HepG2 (cell line): ENCODE measurements around the gene CD248. TPM values are rescaled to one million over a fixed set of nuclear protein-coding genes. Genes with fewer than 3 reads are reported as not detected.

ENCODE experiments used
- ATAC-seq: fragments of 200-7000 bp; cut with Tn5 transposase; 3 replicates; pipeline ENCODE4 v1.9.1; 2020; ENCODE audit warnings: mild to moderate bottlenecking, moderate library complexity
- Bru-seq: library from RNA; stranded (reverse); fragments of 400-500 nt; gene quantifications from one replicate; lab custom pipeline; 2021; lab: Mats Ljungman, UMichigan
- BruChase-seq, 2 experiments: library from RNA; stranded (reverse); fragments of 400-500 nt; gene quantifications; one replicate each; lab custom pipeline; 2021; lab: Mats Ljungman, UMichigan
- BruUV-seq: library from RNA; stranded (reverse); fragments of 400-500 nt; replicated peaks from 2 replicates; lab custom pipeline; 2021; lab: Mats Ljungman, UMichigan
- CTCF ChIA-PET: fragments of 300-600 bp; formaldehyde crosslinking; extraction: SDS; loops from one replicate; lab custom pipeline; 2021; ENCODE audit warnings: low total read pairs, inconsistent platforms, low intra/inter-chr PET ratio; lab: Yijun Ruan, JAX
- POLR2A ChIA-PET: fragments of 350-600 bp; sonication (Branson Sonifier 250); formaldehyde crosslinking; loops from one replicate; lab custom pipeline; 2020; ENCODE audit warnings: antibody characterized with exemption, inconsistent platforms; lab: Yijun Ruan, JAX
- DNase-seq: peaks from one replicate; pipeline ENCODE4 v3.0.0-alpha.2; 2015; ENCODE audit warnings: low spot score
- FAIRE-seq: peaks from 3 replicates; lab custom pipeline; 2011; peaks lifted over from hg19 to GRCh38; lab: Jason Lieb, UNC
- H2AFZ ChIP-seq: one replicate; pipeline ENCODE4 v1.6.1; 2011; ENCODE audit warnings: low read length, inconsistent platforms
- H3K27ac ChIP-seq: fragments of 300-600 bp; 3 replicates; pipeline ENCODE4 v1.8.0; 2011; ENCODE audit warnings: mixed run types, mild to moderate bottlenecking, mixed read lengths, low read length, inconsistent platforms; ENCODE audit not compliant: insufficient read depth; ENCODE audit errors: extremely low read length
- H3K27me3 ChIP-seq, 2 experiments: fragments of 200-600 bp in 1 of 2; 2 replicates in 1 of 2; 3 replicates in 1 of 2; pipeline versions ENCODE4 v1.6.0 to v1.8.0; 2011; ENCODE audit warnings: low read length in 2 of 2, mild to moderate bottlenecking in 2 of 2, moderate library complexity in 2 of 2, inconsistent platforms in 1 of 2; ENCODE audit not compliant: insufficient read depth in 2 of 2, control insufficient read depth in 1 of 2
- H3K36me3 ChIP-seq, 2 experiments: fragments of 200-600 bp in 1 of 2; replicated peaks in 1 of 2; 2 replicates in 1 of 2; 3 replicates in 1 of 2; pipeline versions ENCODE4 v1.5.1 to v1.8.0; 2011; ENCODE audit warnings: low read length in 2 of 2, inconsistent platforms in 1 of 2; ENCODE audit not compliant: insufficient read depth in 2 of 2, control insufficient read depth in 1 of 2
- H3K4me1 ChIP-seq: 2 replicates; pipeline ENCODE4 v1.5.1; 2012; ENCODE audit warnings: low read length, inconsistent platforms; ENCODE audit not compliant: insufficient read depth
- H3K4me2 ChIP-seq: 2 replicates; pipeline ENCODE4 v1.6.0; 2011; ENCODE audit warnings: low read depth, low read length, inconsistent platforms
- H3K4me3 ChIP-seq, 3 experiments: fragments of 200-600 bp in 1 of 3; sonication (generic), shearing (Covaris generic) in 1 of 3; replicated peaks in 1 of 3; 2 replicates each; pipeline ENCODE4 v1.5.1; 2011 to 2016; ENCODE audit warnings: low read length in 3 of 3, inconsistent platforms in 2 of 3, low read depth in 2 of 3, mild to moderate bottlenecking in 2 of 3, control low read depth in 1 of 3, mixed read lengths in 1 of 3; ENCODE audit not compliant: insufficient read depth in 1 of 3
- H3K79me2 ChIP-seq: one replicate; pipeline ENCODE4 v1.6.1; 2011; ENCODE audit warnings: low read length, inconsistent platforms; ENCODE audit not compliant: insufficient read depth
- H3K9ac ChIP-seq: 2 replicates; pipeline ENCODE4 v1.6.0; 2011; ENCODE audit warnings: mild to moderate bottlenecking, low read depth, low read length, inconsistent platforms; ENCODE audit not compliant: insufficient read depth
- H3K9me3 ChIP-seq: 2 replicates; pipeline ENCODE4 v1.5.1; 2012; ENCODE audit warnings: mild to moderate bottlenecking, low read length
- H4K20me1 ChIP-seq: 2 replicates; pipeline ENCODE4 v1.6.0; 2011; ENCODE audit warnings: inconsistent platforms, mild to moderate bottlenecking, low read length, moderate library complexity; ENCODE audit not compliant: insufficient read depth
- CHD2 ChIP-seq: IDR thresholded peaks from 2 replicates; pipeline ENCODE4 v1.6.1; 2011; ENCODE audit warnings: low read depth, low read length, improper control_type of control experiment
- DRAP1 ChIP-seq: IDR thresholded peaks from 2 replicates; pipeline ENCODE4 v1.6.1; 2016; ENCODE audit warnings: missing genetic modification reagents, missing compliant biosample characterization
- PATZ1 ChIP-seq: sonication (generic); formaldehyde crosslinking; IDR thresholded peaks from 2 replicates; pipeline ENCODE4 v1.4.0; 2020; ENCODE audit warnings: missing genetic modification reagents
- SRF ChIP-seq: IDR thresholded peaks from 2 replicates; pipeline ENCODE4 v1.6.1; 2011; ENCODE audit warnings: mild to moderate bottlenecking, low read depth, low read length, moderate library complexity
- ZFX ChIP-seq: sonication (generic); formaldehyde crosslinking; IDR thresholded peaks from 2 replicates; pipeline ENCODE4 v1.4.0; 2020; ENCODE audit warnings: mild to moderate bottlenecking, low read depth, missing genetic modification reagents, moderate library complexity
- ZNF281 ChIP-seq: sonication (generic); formaldehyde crosslinking; IDR thresholded peaks from 2 replicates; pipeline ENCODE4 v1.4.0; 2020; ENCODE audit warnings: missing genetic modification reagents, borderline replicate concordance
- ZNF768 ChIP-seq: sonication (generic); formaldehyde crosslinking; IDR thresholded peaks from 2 replicates; pipeline ENCODE4 v1.4.0; 2020; ENCODE audit warnings: missing genetic modification reagents
- WGBS: methylation state at CpG from one replicate; pipeline ENCODE4 v1.1.6; 2017; ENCODE audit warnings: low lambda C conversion rate; 5-methylcytosine and 5-hydroxymethylcytosine counted together
- in situ Hi-C: cut with HindIII; loops from 2 replicates; pipeline ENCODE4 v1.10.0; 2017; ENCODE audit warnings: low pct_unique_long_range_greater_than_20kb; ENCODE audit not compliant: extremely low pct_ligation_motif_present
- intact Hi-C: fragments of 100-400 bp; cut with micrococcal nuclease; formaldehyde crosslinking; loops from one replicate; pipeline ENCODE4 v1.10.0; 2022; ENCODE audit not compliant: unreplicated experiment
- long read RNA-seq, 2 experiments: library from RNA in 1 of 2; library from polyadenylated mRNA in 1 of 2; stranded (forward) in 1 of 2; unstranded in 1 of 2; transcript quantifications; one replicate each; pipeline ENCODE4 v2.0.0, GENCODE V29; 2019 to 2022
- polyA minus RNA-seq, 3 experiments: library from RNA; depleted of rRNA, polyadenylated mRNA; stranded (reverse); fragments of >200 nt; gene quantifications; 2 replicates each; pipeline ENCODE4 v1.2.3, GENCODE V29; 2011; ENCODE audit warnings: low replicate concordance in 1 of 3
- polyA plus RNA-seq, 8 experiments: library from polyadenylated mRNA; depleted of rRNA in 3 of 8; stranded (reverse) in 7 of 8; unstranded in 1 of 8; fragments of >200 nt; fragmentation: Illumina TruSeq in 4 of 8; extraction: Trizol in 4 of 8; gene quantifications; 2 replicates each; pipeline versions ENCODE4 v1.2.1 to v1.2.3, GENCODE V29; 2011 to 2016; ENCODE audit warnings: low read depth in 4 of 8, missing spikeins in 1 of 8, mixed read lengths in 1 of 8; ENCODE audit not compliant: insufficient read depth in 1 of 8
- total RNA-seq, 5 experiments: library from RNA; depleted of rRNA; stranded (reverse); fragments of >200 nt; fragmentation: Illumina TruSeq; extraction: Trizol; gene quantifications; 2 replicates each; pipeline ENCODE4 v1.2.3, GENCODE V29; 2016; ENCODE audit warnings: low read depth in 1 of 5

Gene CD248, protein sequence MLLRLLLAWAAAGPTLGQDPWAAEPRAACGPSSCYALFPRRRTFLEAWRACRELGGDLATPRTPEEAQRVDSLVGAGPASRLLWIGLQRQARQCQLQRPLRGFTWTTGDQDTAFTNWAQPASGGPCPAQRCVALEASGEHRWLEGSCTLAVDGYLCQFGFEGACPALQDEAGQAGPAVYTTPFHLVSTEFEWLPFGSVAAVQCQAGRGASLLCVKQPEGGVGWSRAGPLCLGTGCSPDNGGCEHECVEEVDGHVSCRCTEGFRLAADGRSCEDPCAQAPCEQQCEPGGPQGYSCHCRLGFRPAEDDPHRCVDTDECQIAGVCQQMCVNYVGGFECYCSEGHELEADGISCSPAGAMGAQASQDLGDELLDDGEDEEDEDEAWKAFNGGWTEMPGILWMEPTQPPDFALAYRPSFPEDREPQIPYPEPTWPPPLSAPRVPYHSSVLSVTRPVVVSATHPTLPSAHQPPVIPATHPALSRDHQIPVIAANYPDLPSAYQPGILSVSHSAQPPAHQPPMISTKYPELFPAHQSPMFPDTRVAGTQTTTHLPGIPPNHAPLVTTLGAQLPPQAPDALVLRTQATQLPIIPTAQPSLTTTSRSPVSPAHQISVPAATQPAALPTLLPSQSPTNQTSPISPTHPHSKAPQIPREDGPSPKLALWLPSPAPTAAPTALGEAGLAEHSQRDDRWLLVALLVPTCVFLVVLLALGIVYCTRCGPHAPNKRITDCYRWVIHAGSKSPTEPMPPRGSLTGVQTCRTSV
- total RNA-seq (2016; rRNA removed; fragmentation: Illumina TruSeq; extraction: Trizol) (0.20 and 0.35 TPM in 2 replicates), polyA plus RNA-seq (2011; rRNA removed) (0.20 and 0.25 TPM in 2 replicates), polyA minus RNA-seq (2011; rRNA and poly(A)+ RNA removed; ENCODE audit: low replicate concordance) (0.09 and 1.0 TPM in 2 replicates), Bru-seq, nascent RNA (percentile 21 among the genes with signal in this experiment), BruChase-seq, experiment 1, labeled RNA remaining after a 6-hour chase (percentile 38 among the genes with signal in this experiment), BruChase-seq, experiment 2, labeled RNA remaining after a 2-hour chase (percentile 36 among the genes with signal in this experiment)
- not detected in 2 replicates for total RNA-seq (2016; cell fraction: cytosol; rRNA removed; fragmentation: Illumina TruSeq; extraction: Trizol; ENCODE audit: low read depth)
- 0.09 and 0.35 TPM in 2 replicates for total RNA-seq (2016; cell fraction: insoluble cytoplasmic fraction; rRNA removed; fragmentation: Illumina TruSeq; extraction: Trizol)
- 0.06 TPM in 1 of 2 replicates, not detected in the other for total RNA-seq (2016; cell fraction: membrane; rRNA removed; fragmentation: Illumina TruSeq; extraction: Trizol)
- 0.37 and 0.44 TPM in 2 replicates for total RNA-seq (2016; cell fraction: nucleus; rRNA removed; fragmentation: Illumina TruSeq; extraction: Trizol)
- 0.23 and 0.32 TPM in 2 replicates for polyA plus RNA-seq (2011; cell fraction: cytosol; rRNA removed)
- 0.80 and 0.85 TPM in 2 replicates for polyA plus RNA-seq (2011; cell fraction: nucleus; rRNA removed)
- polyA plus RNA-seq (2012): 0.51 and 1.1 TPM in 2 replicates
- polyA plus RNA-seq (2016; cell fraction: cytosol; fragmentation: Illumina TruSeq; extraction: Trizol; ENCODE audit: low read depth): 0.08 and 0.09 TPM in 2 replicates
- polyA plus RNA-seq (2016; cell fraction: insoluble cytoplasmic fraction; fragmentation: Illumina TruSeq; extraction: Trizol; ENCODE audit: low read depth): 0.27 and 0.71 TPM in 2 replicates
- polyA plus RNA-seq (2016; cell fraction: membrane; fragmentation: Illumina TruSeq; extraction: Trizol; ENCODE audit: low read depth): 0.18 and 0.36 TPM in 2 replicates
- 2.6 and 2.7 TPM in 2 replicates for polyA plus RNA-seq (2016; cell fraction: nucleus; fragmentation: Illumina TruSeq; extraction: Trizol; ENCODE audit: insufficient read depth, low read depth)
- polyA minus RNA-seq (2011; cell fraction: cytosol; rRNA and poly(A)+ RNA removed): 0.40 and 0.88 TPM in 2 replicates
- polyA minus RNA-seq (2011; cell fraction: nucleus; rRNA and poly(A)+ RNA removed): 0.26 and 0.50 TPM in 2 replicates
- long read RNA-seq, experiment 1, partial matches to known transcripts: 0 of 1 reads
- long read RNA-seq, experiment 1, other reads (novel, unspliced or antisense): 0 of 1 reads
- long read RNA-seq, experiment 2, partial matches to known transcripts: 0 of 2 reads
- long read RNA-seq, experiment 2, other reads (novel, unspliced or antisense): 0 of 2 reads

- Histone ChIP-seq H3K9ac (peak within 1 kb of the TSS; percentile 40), H3K79me2 (no peaks in the 10 kb centered on the region), H3K4me2 (peak within 1 kb of the TSS; percentile 78), H3K4me3 (peak within 1 kb of the TSS; percentile 11 to 66 (median 24)), H3K27ac (peak within 1 kb of the TSS; percentile 32), H3K9me3 (no peaks in the 10 kb centered on the region), H3K4me1 (peaks cover 39% of the 10 kb centered on the region), H4K20me1 (no peaks in the 10 kb centered on the region), H3K27me3 (0 out of 5 replicates have a peak, but pooled peaks cover 0 to 4% of the 10 kb centered on the region in 2 experiments), H2AFZ (no peak within 1 kb of the TSS), H3K36me3 (no peaks in the 10 kb centered on the region)
- POLR2A ChIA-PET: interaction anchor here (0.8 to 3.7 kb wide), 7 partner anchors 10 to 34 kb away, joined by 3 to 28 read pairs (median 6); partner anchors contain the start of genes B4GAT1, BRMS1, RIN1 and YIF1A
- FAIRE-seq (no peak), ATAC-seq (peak; percentile 12), DNase-seq (no peak)
- no TSS peak for BruUV-seq
- WGBS: 40% methylated on average over 5 of the region's 29 CpGs
- intact Hi-C loops: loop anchor here (10.0 kb wide), 1 partner anchor 68 kb away; no protein-coding TSS in a partner anchor
- in situ Hi-C loops: no loop called here
- CTCF ChIA-PET: no interaction called here
- no peak for TF ChIP-seq ZNF768 (CRISPR knock-in tag)
- peak; percentile 40; the same call in 1 of the 2 replicates for TF ChIP-seq DRAP1 (CRISPR knock-in tag)
- peak; percentile 66; the same call in 1 of the 2 replicates for TF ChIP-seq SRF
- 0 out of 2 replicates have a peak, but pooled peaks have one; percentile 3 for TF ChIP-seq ZNF281 (CRISPR knock-in tag)
- 0 out of 2 replicates have a peak, but pooled peaks have one; percentile 17 for TF ChIP-seq CHD2
- TF ChIP-seq PATZ1 (CRISPR knock-in tag): peak; percentile 31; the same call in 1 of the 2 replicates
- peak; percentile 50; the same call in 1 of the 2 replicates for TF ChIP-seq ZFX (CRISPR knock-in tag)
These were observed at the start of gene CD248 for GRCh38 chr11:66316849-66317251. TSS of gene CD248 (minus strand) at chr11:66317044. CDS start at chr11:66317027, 17 bp downstream.
